ENCODE results near the gene TICRR.

TICRR gene

GRCh38 chr15:89667706-89667960 is 92.4 kb downstream of the TICRR start:
- H3K27ac ChIP-seq (replicated peaks): no peak overlapping the region
- no peak for DNase-seq (ENCODE audit: low read depth in 1 of 2, low spot score in 1 of 2)
- no peak overlapping the region for H3K4me3 ChIP-seq (replicated peaks; ENCODE audit: insufficient read depth, low read length)
- peaks cover 14% of the 10 kb centered on the region for H3K27me3 ChIP-seq (ENCODE audit: insufficient read depth, poor library complexity, severe bottlenecking)
- no peak for TF ChIP-seq CTCF (IDR thresholded peaks at IDR 0.05; ENCODE audit: insufficient read depth, low read length)
- no peak for TF ChIP-seq GABPA (IDR thresholded peaks at IDR 0.05; ENCODE audit: low read depth)
- no peak for TF ChIP-seq REST (IDR thresholded peaks at IDR 0.05; ENCODE audit: insufficient replicate concordance, low read depth)
- TF ChIP-seq POLR2AphosphoS5 (IDR thresholded peaks at IDR 0.05; ENCODE audit: low read depth): no peak
- TF ChIP-seq SPI1 (IDR thresholded peaks at IDR 0.05; ENCODE audit: borderline replicate concordance, low read depth): no peak

GRCh38 chr15:89668171-89668570 is 92.9 kb downstream of the TICRR start:
- H3K4me3 ChIP-seq (replicated peaks; ENCODE audit: insufficient read depth, low read length): no peak overlapping the region
- TF ChIP-seq CTCF (IDR thresholded peaks at IDR 0.05; ENCODE audit: insufficient read depth, low read length) (no peak), REST (IDR thresholded peaks at IDR 0.05; ENCODE audit: insufficient replicate concordance, low read depth) (no peak), GABPA (IDR thresholded peaks at IDR 0.05; ENCODE audit: low read depth) (no peak), SPI1 (IDR thresholded peaks at IDR 0.05; ENCODE audit: borderline replicate concordance, low read depth) (no peak)
- H3K27me3 ChIP-seq (ENCODE audit: insufficient read depth, poor library complexity, severe bottlenecking): peaks cover 14% of the 10 kb centered on the region
- no peak for DNase-seq (ENCODE audit: low read depth in 1 of 2, low spot score in 1 of 2)
- H3K27ac ChIP-seq (replicated peaks): no peak overlapping the region

- Histone ChIP-seq H3K4me3 (replicated peaks; ENCODE audit: insufficient read depth, low read length) (no peak overlapping the region), H3K27me3 (ENCODE audit: insufficient read depth, poor library complexity, severe bottlenecking) (peaks cover 14% of the 10 kb centered on the region), H3K27ac (replicated peaks) (no peak overlapping the region)
- TF ChIP-seq REST (IDR thresholded peaks at IDR 0.05; ENCODE audit: insufficient replicate concordance, low read depth) (no peak), CTCF (IDR thresholded peaks at IDR 0.05; ENCODE audit: insufficient read depth, low read length) (no peak), POLR2AphosphoS5 (IDR thresholded peaks at IDR 0.05; ENCODE audit: low read depth) (no peak), GABPA (IDR thresholded peaks at IDR 0.05; ENCODE audit: low read depth) (no peak), SPI1 (IDR thresholded peaks at IDR 0.05; ENCODE audit: borderline replicate concordance, low read depth) (no peak)
- no peak for DNase-seq (ENCODE audit: low read depth in 1 of 2, low spot score in 1 of 2)
These were observed 94.1 kb downstream of the TICRR start for GRCh38 chr15:89669309-89669865.
